ENCODE data around the gene HOXD11.
A peak's percentile ranks its signal among the peaks of the same experiment; 100 is the strongest.

Gene HOXD11

DNA sequence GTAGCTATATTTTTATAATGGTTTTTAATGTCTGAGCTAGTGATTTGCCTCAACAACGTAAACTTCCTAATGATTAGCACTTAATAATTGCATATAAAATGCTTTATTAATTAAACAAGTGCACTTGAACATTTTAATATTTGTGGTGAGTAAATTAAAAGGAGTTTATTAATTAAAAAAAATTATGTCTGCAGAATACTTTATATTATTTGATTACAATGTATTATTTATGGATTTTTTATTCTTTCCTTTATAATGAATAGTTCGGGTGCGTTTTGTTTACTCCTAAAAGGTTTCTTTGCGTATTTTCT lies 24.7 kb downstream of the HOXD11 start:
- no peak overlapping the region for H3K27ac ChIP-seq (ENCODE audit: low read depth, low read length)
- no peaks in the 10 kb centered on the region for H3K9me3 ChIP-seq (ENCODE audit: control insufficient read depth, insufficient read depth, low read length)
- no peak overlapping the region for H3K4me3 ChIP-seq (ENCODE audit: low read depth, low read length)
- H3K4me1 ChIP-seq (ENCODE audit: control insufficient read depth, insufficient read depth, low read length), result peaks cover 10% of the 10 kb centered on the region
- peaks cover 100% of the 10 kb centered on the region for H3K27me3 ChIP-seq (ENCODE audit: control insufficient read depth, insufficient read depth, low read length)
- H3K9ac ChIP-seq (ENCODE audit: low read depth, low read length), result no peak overlapping the region
- H3K36me3 ChIP-seq (ENCODE audit: control insufficient read depth, insufficient read depth, low read length), result no peaks in the 10 kb centered on the region

DNA sequence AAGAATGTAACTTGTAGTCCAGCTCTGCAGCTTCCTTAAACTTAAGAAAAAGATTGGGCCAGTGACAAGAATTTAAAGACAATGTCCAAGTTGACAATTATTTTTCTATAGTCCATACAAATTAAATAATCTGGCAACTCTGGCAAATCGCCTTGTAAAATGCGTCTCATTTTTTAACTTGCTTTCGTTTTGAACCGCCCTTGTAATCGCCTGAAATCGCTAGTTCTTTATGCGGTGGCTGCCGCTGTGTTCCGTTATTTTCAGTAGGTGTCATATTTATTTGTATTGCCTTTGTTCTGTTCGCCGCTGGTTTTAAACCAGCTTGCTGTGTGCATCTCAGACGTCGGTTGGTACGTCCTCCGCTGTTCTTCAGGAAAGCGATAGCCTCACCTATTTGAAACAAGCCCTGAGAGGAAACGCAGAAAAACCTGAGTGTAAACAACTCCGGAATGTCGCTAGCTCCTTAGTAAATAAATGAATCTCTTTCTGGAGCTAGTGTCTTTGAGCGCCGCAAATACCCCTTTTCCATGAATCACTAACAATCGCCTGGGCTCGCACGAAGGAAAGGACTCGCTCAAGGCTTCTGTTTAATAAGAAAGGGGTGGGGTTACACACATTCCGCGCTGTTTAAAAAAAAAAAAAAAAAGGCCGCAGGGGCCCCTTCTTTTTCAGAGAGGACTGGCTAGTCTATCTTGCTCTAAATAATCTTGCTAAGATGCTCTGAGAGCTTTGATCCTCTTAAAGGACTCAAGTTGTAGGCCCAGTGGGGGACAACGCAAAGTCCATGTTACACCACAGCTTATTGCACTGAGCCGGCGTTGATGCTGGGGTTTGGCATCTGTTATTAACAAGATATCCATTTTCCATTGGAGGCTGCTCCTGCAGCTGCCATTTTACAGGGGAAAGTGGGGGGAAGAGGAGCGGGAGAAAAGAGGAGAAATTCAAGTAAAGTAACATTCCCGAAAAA lies 25.4 kb downstream of the HOXD11 start:
- H3K9ac ChIP-seq (ENCODE audit: low read depth, low read length), result no peak overlapping the region
- H3K27me3 ChIP-seq (ENCODE audit: control insufficient read depth, insufficient read depth, low read length), result peaks cover 100% of the 10 kb centered on the region
- peaks cover 10% of the 10 kb centered on the region for H3K4me1 ChIP-seq (ENCODE audit: control insufficient read depth, insufficient read depth, low read length)
- H3K27ac ChIP-seq (ENCODE audit: low read depth, low read length), result no peak overlapping the region
- no peaks in the 10 kb centered on the region for H3K36me3 ChIP-seq (ENCODE audit: control insufficient read depth, insufficient read depth, low read length)
- H3K9me3 ChIP-seq (ENCODE audit: control insufficient read depth, insufficient read depth, low read length), result no peaks in the 10 kb centered on the region
- no peak overlapping the region for H3K4me3 ChIP-seq (ENCODE audit: low read depth, low read length)

DNA sequence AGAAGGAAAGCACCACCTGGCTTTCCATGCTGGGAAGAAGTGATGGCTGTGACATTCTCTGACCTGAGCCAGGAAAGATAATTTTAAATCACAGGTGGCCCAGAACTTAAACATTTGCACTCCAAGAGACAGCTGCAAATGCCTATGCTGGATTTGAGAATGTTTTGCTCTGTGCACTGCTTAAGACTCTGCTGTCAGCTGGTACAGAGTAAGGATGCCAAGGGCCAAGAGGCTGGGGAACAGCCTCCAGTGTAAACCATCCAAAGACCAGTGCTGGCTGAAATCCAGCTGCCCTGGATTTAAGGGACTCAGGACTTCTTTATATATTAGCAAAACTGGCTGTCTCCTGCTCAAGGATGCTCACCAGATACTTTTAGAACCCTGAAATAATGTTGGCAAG lies 26.3 kb downstream of the HOXD11 start:
- Histone ChIP-seq H3K36me3 (ENCODE audit: control insufficient read depth, insufficient read depth, low read length) (no peaks in the 10 kb centered on the region), H3K9ac (ENCODE audit: low read depth, low read length) (no peak overlapping the region), H3K27me3 (ENCODE audit: control insufficient read depth, insufficient read depth, low read length) (peaks cover 100% of the 10 kb centered on the region), H3K4me1 (ENCODE audit: control insufficient read depth, insufficient read depth, low read length) (peaks cover 7% of the 10 kb centered on the region), H3K27ac (ENCODE audit: low read depth, low read length) (no peak overlapping the region), H3K9me3 (ENCODE audit: control insufficient read depth, insufficient read depth, low read length) (no peaks in the 10 kb centered on the region), H3K4me3 (ENCODE audit: low read depth, low read length) (no peak overlapping the region)

DNA sequence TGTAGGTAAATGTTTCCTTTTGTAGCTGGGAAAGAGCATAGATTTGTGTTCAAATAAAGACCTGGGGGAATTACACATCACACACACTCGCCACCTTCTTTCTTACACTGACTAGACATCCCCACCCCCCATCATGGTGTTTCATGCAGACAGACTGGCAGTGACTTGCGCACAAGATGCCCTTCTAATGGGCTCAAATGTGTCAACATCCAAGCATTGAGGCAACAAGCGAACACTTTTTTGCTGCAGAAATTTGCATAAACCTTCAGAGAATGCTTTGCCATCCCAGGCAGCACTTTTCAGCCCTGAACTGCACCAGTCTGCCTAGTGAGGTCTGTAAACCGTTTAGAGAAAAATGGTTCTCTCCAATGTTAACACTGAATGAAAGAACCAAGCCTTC lies 27.0 kb downstream of the HOXD11 start:
- Histone ChIP-seq H3K27me3 (ENCODE audit: control insufficient read depth, insufficient read depth, low read length) (peaks cover 100% of the 10 kb centered on the region), H3K4me3 (ENCODE audit: low read depth, low read length) (no peak overlapping the region), H3K27ac (ENCODE audit: low read depth, low read length) (no peak overlapping the region), H3K4me1 (ENCODE audit: control insufficient read depth, insufficient read depth, low read length) (peaks cover 5% of the 10 kb centered on the region), H3K9ac (ENCODE audit: low read depth, low read length) (no peak overlapping the region), H3K36me3 (ENCODE audit: control insufficient read depth, insufficient read depth, low read length) (no peaks in the 10 kb centered on the region), H3K9me3 (ENCODE audit: control insufficient read depth, insufficient read depth, low read length) (no peaks in the 10 kb centered on the region)

DNA sequence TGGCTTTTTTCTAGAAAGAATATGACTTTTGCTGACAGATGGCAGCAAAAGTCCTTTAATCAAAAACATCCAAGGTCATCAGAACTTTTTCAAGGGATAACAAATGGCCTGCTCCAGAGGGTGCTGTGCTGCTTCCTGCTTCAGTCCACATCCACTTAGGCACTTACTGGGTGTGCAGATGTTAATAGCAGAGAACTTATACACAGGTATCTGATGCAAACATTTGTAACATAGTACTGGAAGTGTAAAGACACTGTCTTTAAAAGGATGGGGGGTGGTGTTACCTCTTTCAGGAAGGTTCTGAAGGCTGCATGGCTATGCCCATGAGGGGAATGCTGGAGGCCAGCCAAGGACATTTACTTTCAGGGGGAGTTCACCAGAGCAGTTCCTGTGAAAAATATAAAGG lies 28.0 kb downstream of the HOXD11 start:
- Histone ChIP-seq H3K4me1 (ENCODE audit: control insufficient read depth, insufficient read depth, low read length) (peaks cover 5% of the 10 kb centered on the region; the same call in 1 of the 2 replicates), H3K27me3 (ENCODE audit: control insufficient read depth, insufficient read depth, low read length) (peaks cover 100% of the 10 kb centered on the region), H3K36me3 (ENCODE audit: control insufficient read depth, insufficient read depth, low read length) (no peaks in the 10 kb centered on the region), H3K4me3 (ENCODE audit: low read depth, low read length) (no peak overlapping the region), H3K27ac (ENCODE audit: low read depth, low read length) (no peak overlapping the region), H3K9ac (ENCODE audit: low read depth, low read length) (no peak overlapping the region), H3K9me3 (ENCODE audit: control insufficient read depth, insufficient read depth, low read length) (no peaks in the 10 kb centered on the region)

DNA sequence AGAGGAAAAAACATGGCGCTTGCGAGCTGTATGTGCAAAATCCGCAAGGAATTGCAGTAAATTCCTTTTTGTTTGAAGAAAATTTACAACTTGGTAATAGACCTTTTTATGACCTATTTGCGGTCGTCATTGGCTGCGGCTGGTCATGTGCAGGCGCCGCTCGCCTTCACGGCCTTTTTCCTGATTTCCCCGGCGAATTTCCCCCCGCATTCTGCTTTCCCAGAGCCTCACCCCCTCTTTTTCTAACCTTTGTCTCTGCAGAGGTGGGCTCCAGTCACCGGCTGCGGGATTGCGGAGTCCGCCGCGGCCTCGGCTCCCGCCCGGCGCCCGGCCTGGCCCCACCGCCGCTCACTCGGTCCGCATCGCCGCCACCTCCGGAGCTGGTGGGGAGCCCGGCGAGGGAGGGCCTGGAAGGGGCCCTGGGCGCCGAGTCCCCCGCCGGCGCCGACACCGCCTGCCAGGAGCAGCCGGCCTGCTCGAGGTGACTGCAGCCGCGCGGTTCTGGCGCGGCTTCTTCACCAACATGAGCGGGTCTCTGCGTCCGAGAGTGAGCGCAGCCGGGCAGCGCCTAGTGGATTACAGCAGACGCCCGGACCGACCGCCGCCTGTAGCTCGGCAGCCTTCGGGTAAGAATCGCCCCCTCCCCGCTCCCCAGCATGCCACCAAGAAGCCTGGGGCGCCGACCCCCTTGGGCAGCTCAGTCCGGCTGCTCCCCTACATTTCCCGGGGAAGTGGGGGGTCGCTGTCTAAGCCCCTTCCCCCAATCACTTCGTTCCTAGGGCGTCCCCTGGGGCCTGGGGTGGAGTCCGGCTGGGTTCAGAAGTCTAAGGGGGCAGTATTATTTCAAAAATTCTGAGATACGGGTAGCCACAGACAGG lies 29.5 kb downstream of the HOXD11 start:
- Histone ChIP-seq H3K9me3 (ENCODE audit: control insufficient read depth, insufficient read depth, low read length) (no peaks in the 10 kb centered on the region), H3K27ac (ENCODE audit: low read depth, low read length) (no peak overlapping the region), H3K4me3 (ENCODE audit: low read depth, low read length) (peak overlapping the region; percentile 49), H3K9ac (ENCODE audit: low read depth, low read length) (no peak overlapping the region), H3K4me1 (ENCODE audit: control insufficient read depth, insufficient read depth, low read length) (peaks cover 5% of the 10 kb centered on the region; the same call in 1 of the 2 replicates), H3K27me3 (ENCODE audit: control insufficient read depth, insufficient read depth, low read length) (peaks cover 100% of the 10 kb centered on the region), H3K36me3 (ENCODE audit: control insufficient read depth, insufficient read depth, low read length) (no peaks in the 10 kb centered on the region)

DNA sequence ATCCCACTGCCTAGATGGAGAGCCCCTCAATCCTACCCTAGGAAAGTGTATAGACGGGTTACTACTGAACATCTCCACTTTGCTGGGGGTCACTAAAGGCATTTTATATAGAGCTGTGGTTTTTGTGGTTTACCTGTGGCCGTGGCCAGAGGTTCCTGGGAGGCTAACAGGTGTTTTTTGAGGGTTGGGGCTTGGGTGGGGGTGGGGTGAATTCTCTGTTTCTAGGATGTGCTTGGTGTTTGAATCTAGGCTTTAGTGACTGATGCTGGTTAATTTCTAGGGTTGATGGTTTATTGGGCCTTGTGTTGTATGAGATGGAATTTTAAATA lies 30.1 kb downstream of the HOXD11 start:
- H3K4me3 ChIP-seq (ENCODE audit: low read depth, low read length), result no peak overlapping the region
- H3K27me3 ChIP-seq (ENCODE audit: control insufficient read depth, insufficient read depth, low read length), result peaks cover 100% of the 10 kb centered on the region
- H3K27ac ChIP-seq (ENCODE audit: low read depth, low read length), result no peak overlapping the region
- no peak overlapping the region for H3K9ac ChIP-seq (ENCODE audit: low read depth, low read length)
- H3K9me3 ChIP-seq (ENCODE audit: control insufficient read depth, insufficient read depth, low read length), result no peaks in the 10 kb centered on the region
- H3K4me1 ChIP-seq (ENCODE audit: control insufficient read depth, insufficient read depth, low read length), result peaks cover 4% of the 10 kb centered on the region; the same call in 1 of the 2 replicates
- no peaks in the 10 kb centered on the region for H3K36me3 ChIP-seq (ENCODE audit: control insufficient read depth, insufficient read depth, low read length)

DNA sequence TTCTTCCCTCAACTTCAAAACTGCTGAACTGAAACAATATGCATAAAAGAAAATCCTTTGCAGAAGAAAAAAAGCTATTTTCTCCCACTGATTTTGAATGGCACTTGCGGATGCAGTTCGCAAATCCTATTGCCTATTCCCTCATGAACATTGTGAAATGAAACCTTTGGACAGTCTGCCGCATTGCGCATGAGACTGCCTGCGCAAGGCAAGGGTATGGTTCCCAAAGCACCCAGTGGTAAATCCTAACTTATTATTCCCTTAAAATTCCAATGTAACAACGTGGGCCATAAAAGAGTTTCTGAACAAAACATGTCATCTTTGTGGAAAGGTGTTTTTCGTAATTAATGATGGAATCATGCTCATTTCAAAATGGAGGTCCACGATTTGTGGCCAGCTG lies 30.8 kb downstream of the HOXD11 start:
- peaks cover 100% of the 10 kb centered on the region for H3K27me3 ChIP-seq (ENCODE audit: control insufficient read depth, insufficient read depth, low read length)
- no peak overlapping the region for H3K4me3 ChIP-seq (ENCODE audit: low read depth, low read length)
- H3K9me3 ChIP-seq (ENCODE audit: control insufficient read depth, insufficient read depth, low read length), result no peaks in the 10 kb centered on the region
- no peaks in the 10 kb centered on the region for H3K4me1 ChIP-seq (ENCODE audit: control insufficient read depth, insufficient read depth, low read length)
- H3K36me3 ChIP-seq (ENCODE audit: control insufficient read depth, insufficient read depth, low read length), result no peaks in the 10 kb centered on the region
- no peak overlapping the region for H3K27ac ChIP-seq (ENCODE audit: low read depth, low read length)
- no peak overlapping the region for H3K9ac ChIP-seq (ENCODE audit: low read depth, low read length)

DNA sequence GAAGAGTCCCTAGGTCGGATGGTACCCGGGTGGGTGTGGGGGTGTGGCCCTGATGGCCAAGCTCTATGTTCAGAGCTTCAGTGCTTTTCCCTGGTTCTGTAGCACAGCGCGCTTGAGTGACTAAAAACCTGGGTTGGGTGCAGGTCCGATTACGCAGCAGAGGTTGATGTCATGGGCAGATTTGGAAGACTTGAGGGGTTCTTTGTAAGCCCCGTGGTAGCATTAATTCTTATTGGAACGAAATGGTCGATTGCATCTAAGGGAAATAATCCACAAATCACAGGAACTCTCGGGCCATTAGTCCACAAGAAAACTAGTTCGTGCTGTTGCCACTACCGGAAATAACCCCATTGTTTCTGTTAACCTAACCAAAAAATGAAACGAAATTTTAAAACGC lies 31.4 kb downstream of the HOXD11 start:
- Histone ChIP-seq H3K36me3 (ENCODE audit: control insufficient read depth, insufficient read depth, low read length) (no peaks in the 10 kb centered on the region), H3K27me3 (ENCODE audit: control insufficient read depth, insufficient read depth, low read length) (peaks cover 100% of the 10 kb centered on the region), H3K9me3 (ENCODE audit: control insufficient read depth, insufficient read depth, low read length) (no peaks in the 10 kb centered on the region), H3K27ac (ENCODE audit: low read depth, low read length) (no peak overlapping the region), H3K4me1 (ENCODE audit: control insufficient read depth, insufficient read depth, low read length) (no peaks in the 10 kb centered on the region), H3K4me3 (ENCODE audit: low read depth, low read length) (no peak overlapping the region), H3K9ac (ENCODE audit: low read depth, low read length) (no peak overlapping the region)

DNA sequence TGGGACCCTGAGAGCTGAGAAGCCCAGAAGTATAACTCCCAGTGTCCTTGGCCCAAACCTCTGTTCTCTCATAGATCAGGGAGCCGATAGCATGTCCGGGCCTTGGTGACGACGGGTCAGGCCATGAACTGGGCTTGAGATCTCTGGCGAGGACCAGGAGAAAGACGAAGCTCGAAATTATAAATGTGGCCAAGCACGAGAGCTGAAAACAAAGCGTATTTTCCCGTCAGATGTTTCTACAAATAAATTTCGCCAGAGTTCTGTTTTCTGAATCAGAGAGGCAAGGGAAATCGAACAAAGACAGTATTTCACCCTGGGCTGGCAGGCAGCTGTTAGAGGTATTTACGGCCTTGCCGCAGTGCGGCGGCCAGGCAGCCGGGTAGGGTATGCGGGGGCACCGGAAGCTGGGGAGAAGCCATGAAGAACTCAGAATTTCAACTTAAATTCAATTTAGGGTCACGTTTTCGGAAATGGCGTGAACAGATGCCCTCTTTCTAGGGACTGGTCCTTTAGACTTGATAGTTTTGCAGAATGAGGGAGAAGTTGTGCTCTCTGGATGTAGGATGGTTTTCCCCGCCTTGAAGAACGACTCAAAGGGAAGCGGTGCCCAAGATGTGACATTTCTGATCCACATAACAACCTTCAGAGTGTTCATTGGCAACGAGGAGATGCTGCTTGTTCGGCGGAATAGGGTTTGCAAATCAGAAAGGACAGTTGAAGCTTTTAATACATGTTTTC lies 32.0 kb downstream of the HOXD11 start:
- Histone ChIP-seq H3K4me1 (ENCODE audit: control insufficient read depth, insufficient read depth, low read length) (no peaks in the 10 kb centered on the region), H3K36me3 (ENCODE audit: control insufficient read depth, insufficient read depth, low read length) (no peaks in the 10 kb centered on the region), H3K27ac (ENCODE audit: low read depth, low read length) (no peak overlapping the region), H3K9ac (ENCODE audit: low read depth, low read length) (no peak overlapping the region), H3K27me3 (ENCODE audit: control insufficient read depth, insufficient read depth, low read length) (peaks cover 100% of the 10 kb centered on the region), H3K4me3 (ENCODE audit: low read depth, low read length) (no peak overlapping the region), H3K9me3 (ENCODE audit: control insufficient read depth, insufficient read depth, low read length) (no peaks in the 10 kb centered on the region)
